ENCODE data around the gene MICAL1.
A peak's percentile ranks its signal among the peaks of the same experiment; 100 is the strongest.

MICAL1 gene

DNA sequence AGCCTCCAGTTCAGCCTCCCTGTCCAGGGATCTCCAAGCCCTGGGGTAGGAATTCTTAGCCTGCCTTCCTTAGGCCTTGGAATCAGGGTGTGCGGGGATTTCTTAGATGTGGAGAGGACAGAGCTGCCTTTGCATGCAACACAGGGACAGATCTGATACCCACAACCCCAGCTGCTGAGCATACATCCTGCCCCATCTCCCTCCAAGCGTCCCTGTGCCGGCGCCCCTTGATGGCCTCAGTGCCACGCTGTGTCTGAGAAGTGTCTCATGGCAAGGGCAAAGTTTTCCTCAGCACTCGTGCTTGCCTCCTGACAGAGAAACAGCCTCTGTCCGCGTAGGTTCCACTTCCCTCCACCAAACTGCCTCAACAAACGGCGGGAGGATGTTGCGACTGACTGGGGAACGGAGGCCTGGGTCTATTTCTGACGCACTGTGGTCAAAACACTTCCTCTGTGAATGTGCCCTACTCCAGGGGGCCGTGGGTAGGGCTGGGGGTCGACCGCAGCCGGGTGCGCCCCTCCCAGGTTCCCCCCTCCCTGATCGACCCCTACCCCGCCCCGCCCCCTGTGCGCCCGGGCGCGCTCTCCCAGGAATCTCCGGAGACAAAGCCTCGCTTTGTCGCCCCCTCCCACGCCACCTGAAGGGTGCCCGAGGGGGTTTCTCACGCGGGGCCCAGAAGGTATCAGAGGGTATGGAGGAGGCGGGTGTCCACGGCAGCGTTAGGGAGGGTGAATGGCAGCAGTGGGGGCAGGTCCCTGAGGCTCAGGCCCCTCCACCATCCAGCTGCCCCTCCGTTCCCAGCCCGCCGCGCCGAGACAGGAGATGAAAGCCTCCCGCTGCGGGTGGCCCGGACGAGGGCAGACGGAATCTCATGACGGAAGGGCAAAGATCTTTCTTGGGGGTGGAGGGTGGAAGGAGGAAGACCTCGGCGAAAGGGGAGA, 806 bp downstream of the MICAL1 start:
- DNase-seq (ENCODE audit: low read depth): peak; percentile 52

DNA sequence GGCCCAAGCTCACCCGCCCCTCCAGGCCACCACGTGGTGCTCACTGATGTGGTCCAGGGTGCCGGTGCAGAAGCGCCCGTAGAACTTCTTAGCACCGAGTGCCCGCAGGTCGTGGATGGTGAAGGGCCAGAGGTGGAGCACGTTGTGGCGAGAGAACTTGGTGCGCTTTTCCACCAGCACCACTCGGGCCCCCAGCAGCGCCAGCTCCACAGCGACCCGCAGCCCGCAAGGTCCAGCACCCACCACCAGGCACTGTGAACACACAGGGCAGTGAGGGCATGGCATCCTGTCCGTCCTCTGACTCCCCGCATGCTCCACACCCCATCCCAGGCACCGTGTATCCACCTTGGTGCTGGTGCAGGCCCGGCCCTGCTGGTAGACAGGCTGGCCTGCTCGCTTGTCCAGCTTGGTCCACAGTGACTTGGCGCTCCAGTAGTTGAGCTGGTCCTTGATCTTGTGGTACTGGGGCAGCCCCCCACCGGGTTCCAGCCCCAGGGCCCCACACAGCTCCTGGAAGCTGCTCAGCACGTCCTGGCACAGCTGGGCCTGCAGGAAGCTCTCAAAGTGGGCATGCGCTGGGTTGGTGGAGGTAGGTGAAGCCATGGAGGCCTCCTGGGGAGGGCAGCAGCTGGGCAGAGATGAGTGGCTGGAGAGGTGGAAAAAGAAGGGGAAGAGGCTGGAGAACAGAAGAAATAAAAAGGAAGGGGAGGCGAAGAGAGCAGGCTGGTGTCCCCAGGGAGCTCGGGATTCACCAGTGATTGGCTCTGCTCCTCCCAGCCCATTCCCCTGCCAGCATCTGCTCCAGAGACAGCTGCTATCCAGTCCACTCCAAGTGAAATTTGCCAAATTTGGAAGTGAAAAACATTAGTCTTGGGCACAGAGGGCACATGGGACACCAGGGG, 1.7 kb downstream of the MICAL1 start:
- no peak for DNase-seq (ENCODE audit: low read depth)

DNA sequence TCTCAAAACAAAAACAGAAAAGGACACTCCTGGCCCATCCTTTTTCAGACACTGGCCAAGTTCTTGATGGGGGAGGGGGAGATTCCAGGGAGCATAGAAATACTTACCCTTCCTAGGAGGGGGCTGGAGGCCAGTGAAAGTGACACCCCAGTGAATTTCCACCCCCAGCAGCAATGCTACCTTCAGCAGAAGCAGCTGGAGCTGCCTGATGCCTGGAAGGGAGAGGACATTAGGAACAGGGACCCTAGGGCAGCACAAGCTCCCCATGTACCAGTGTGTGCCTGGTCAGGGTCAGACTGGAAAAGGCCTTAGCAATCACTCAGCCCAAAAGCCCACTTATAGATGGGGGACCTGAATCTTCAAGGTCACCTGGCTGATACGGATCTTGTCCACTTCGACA, 2.4 kb downstream of the MICAL1 start:
- DNase-seq (ENCODE audit: low read depth): no peak

DNA sequence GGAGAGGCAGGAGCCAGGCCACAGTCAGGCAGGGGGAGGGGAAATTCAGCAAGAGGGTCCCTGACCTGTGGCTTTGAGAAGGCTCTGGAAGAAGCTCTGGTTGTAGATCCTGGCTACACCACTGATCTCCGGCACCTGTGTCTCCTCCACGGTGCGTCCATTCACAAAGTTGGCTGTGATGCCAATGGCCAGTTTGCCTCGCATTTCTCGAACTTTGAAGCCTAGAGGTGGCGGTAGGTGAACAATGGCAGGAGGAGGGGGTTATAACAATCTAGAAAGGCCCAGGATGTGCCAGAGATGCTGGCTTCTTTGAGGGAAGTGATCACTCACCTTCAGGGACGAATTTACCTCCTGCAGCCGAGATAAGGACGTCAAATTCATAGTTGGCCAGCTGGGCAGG, 3.4 kb downstream of the MICAL1 start:
- DNase-seq (ENCODE audit: low read depth): no peak

DNA sequence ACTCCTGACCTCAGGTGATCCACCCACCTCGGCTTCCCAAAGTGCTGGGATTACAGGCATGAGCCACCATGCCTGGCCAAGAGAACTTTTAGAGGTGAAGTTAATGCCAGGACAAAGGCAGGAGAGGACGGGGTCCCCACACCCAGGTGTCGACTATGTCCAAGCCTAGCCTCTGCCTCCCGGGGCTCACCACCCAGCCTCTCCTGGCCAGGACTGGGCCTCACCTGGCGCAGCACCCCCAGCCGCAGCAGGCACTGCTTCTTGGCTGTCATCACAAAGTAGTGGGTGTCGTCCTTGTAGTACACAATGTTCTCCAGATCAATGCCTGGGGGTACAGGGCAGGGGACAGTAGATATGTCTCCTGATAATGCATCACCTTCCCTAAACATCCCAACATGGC, 4.2 kb downstream of the MICAL1 start:
- no peak for DNase-seq (ENCODE audit: low read depth)

DNA sequence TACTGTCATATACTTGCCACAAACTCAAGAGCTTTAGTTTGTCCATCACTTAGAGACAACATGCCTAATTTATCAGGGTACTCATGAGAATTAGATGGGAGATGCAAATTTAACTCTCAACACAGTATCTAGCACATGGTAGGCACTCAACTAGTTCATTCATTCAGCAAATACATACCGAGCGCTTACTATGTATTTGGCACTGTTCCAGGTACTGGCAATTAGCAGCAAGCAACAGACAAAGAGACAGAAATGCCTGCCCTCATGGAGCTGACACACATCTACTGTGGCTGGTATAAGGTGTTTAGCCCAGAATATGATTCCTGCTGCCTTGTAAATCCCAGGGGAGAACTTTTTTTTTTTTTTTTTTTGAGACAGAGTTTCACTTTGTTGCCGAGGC, 4.8 kb downstream of the MICAL1 start:
- no peak for DNase-seq (ENCODE audit: low read depth)

DNA sequence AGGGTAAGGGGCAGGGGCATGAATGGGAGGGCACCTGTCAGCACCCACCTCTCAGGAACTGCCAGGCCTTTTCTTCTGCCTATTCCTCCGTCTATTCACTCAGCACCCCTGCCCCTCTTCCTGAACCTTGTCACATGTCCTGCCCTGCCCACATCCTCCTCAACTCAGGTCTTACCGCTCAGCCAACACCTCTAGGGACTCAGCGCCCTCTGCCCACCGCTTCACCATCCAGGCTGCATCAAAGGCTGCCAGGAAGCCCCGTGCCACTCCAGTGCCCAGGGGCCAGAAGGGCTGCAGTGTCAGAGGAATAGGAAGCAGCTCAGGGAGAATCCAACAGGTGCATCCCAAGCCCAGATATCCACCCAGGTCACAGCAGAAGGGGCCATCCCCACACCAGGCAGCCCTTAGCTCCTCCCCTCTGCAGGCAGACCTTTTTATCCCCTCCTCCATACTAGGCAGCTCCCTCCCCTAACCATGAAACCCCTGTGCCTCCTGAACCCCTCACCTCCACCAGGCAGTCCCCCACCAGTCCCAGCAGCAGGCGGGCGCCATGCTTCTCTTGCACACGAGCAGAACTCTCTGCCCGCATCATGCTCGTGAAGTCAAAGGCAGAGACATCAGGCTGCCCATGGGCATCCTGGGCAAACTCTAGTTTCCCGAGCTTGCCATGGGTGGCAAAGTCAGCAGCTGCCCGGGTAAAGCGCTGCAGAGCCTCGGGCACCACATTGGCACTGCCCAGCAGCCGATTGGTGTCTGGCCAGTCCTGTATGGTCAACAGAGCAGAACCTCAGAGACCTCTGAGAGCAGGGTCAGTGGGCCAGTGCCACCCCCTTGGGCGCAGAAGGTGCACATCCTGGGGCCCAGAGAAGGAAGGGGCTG, 5.5 kb downstream of the MICAL1 start:
- no peak for DNase-seq (ENCODE audit: low read depth)

DNA sequence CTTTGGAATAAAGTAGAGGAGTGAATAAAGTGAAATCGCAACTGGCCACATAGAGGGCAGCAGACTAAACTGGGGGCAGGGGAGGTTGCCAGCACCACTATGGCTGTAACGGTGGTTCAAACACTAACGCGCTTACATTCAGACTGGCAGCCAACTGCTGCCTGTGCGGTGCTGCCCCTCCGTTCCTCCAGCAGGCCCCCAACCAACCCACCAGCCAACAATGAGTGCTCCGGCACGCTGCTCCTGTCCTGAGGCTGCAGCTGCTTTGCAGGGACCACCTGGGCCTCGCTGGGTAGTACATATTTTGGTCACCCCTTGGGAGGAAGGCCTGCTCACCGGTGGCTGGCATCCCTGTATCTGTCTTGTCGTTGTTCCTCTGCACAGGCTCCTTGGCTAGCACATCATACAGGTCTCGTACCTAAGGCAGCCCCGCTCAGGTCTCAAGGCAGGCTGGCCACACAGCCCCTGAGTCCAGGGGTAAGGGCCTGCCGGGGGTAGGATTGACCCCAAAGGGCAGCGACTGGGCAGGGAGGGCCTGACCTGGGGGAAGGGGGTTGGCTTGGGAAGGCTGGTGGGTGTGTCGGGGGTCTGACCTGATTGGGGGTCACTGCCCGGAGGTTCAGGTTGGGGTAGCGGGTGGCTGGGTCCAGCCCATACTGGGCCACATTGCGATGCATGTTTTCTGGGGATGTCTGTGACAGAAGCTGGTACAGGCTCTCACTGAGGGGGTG, 6.3 kb downstream of the MICAL1 start:
- DNase-seq (ENCODE audit: low read depth): no peak

DNA sequence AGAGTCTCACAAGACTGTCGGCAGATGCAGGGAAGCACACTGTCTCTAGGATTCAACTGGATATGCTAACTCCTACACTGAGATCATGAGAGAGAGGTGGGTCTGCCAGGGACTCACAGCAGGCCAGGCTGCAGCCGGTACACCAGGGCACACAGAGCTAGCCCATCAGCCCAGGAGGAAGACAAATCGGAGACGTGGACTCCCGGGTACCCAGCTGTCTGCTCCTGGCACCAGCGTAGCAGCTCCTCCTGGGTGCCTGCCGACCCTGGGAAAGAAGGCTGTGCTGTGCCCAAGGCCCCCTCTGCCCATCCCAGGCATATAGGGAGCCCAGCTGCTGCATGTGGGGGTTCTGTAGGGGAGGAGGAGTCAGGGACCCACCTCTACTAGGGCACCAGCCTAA, 7.0 kb downstream of the MICAL1 start:
- no peak for DNase-seq (ENCODE audit: low read depth)

DNA sequence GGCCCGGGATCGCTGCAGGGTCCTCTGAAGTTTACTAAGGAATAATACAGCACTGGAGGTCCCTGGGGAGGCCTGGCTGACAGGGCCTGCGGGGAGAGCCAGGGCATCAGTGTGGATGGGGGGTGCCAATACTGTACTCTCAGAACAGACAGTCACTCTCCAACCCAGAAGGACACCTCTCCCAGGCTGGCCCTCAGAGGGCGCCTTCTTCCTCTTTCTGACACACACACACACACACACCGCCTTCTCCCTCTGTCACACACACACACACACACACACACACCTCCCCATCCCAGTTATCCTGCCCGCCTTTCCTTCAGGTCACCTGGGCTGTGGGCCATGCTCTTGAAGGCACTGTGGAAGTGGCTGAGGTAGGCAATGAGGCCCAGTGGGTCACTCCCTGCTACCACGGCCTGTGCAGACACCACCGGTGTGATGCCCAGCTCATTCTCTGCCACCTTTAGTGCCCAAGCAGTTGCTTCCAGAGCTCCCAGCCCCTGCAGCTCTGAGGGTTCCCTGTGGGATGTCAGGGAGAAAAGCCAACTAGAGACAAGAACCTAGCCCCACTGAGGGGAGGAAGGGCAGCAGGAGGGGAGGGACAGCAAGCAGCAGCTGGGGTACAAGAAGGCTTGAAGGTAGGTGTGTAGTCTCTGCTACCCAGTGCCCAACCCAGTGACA, 7.6 kb downstream of the MICAL1 start:
- no peak for DNase-seq (ENCODE audit: low read depth)

DNA sequence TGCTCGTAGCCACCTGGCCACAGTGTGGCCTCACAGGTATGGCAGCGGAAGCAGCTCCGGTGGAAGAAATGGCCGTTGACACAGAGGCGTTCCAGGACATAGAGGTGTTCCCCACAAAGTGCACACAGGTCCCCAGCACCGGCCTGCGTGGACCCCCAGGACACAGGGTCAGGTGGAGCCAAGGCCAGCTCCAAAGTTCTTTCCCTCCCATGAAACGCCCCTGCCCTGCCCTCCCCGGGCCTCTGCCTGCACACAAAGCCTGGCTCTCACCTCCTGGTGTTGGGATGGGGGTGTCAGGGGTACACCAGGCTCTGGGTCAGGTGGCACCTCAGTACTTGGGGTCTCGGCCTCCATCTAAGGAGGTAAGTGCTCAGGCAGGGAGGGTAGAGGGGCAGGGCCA, 8.5 kb downstream of the MICAL1 start:
- no peak for DNase-seq (ENCODE audit: low read depth)

DNA sequence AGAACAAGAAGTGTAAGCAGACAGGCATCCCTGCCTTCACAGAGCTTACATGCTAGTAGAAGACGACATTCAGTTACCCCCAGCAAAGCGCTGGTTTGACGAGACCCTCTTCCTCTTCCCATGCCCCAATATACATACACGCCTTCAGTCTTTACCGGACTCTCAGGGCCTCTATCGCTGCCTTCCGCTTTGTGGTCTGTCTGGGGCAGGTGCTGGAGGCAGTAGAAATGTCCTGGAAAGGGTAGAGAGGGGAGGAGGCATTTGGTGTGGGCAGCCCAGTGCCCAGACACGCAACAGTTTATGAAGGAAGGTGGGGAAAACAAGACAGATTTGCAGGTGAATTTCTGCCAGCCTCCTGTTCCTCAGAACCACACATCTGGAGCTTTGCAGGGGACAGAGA, 9.0 kb downstream of the MICAL1 start:
- no peak for DNase-seq (ENCODE audit: low read depth)

DNA sequence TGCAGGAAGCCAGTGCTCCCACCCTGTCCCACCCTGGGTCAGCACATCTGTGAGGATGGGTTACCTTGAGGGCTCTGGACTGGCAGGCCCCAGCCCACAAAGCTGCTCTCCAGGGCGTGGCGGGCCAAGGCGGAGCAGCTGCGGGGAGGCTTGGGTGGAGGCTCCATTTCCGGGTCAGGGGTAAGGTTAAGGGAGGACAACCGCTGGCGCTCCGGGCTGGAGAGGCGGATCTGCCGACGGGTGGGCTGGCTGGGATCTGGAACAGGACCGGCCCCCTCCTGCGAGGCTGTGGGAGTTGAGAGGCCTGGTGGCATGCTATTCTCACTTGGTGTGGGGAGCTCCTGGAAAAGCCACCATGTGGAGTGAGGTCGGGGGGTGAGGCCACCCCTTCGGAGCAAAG, 9.5 kb downstream of the MICAL1 start:
- no peak for DNase-seq (ENCODE audit: low read depth)

DNA sequence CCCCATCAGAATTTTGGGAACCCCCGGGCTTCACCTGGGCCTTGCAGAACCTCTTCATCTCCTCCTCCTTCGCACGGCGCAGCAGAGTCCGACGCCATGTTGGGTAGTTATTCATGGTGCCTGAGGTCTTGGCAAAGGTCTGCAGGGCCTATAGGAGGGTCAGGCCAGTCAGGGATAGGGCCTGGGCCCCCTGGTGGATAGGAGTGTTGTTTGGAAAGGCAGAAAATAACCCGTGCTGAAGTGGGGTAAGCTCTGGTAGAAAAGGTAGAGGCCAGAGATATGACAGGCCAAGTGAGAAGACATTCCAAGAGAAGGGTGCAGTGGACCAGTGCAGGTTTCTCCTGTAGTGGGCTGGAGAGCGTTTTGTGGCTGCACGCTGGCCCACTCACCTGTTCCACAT, 10.2 kb downstream of the MICAL1 start:
- no peak for DNase-seq (ENCODE audit: low read depth)

DNA sequence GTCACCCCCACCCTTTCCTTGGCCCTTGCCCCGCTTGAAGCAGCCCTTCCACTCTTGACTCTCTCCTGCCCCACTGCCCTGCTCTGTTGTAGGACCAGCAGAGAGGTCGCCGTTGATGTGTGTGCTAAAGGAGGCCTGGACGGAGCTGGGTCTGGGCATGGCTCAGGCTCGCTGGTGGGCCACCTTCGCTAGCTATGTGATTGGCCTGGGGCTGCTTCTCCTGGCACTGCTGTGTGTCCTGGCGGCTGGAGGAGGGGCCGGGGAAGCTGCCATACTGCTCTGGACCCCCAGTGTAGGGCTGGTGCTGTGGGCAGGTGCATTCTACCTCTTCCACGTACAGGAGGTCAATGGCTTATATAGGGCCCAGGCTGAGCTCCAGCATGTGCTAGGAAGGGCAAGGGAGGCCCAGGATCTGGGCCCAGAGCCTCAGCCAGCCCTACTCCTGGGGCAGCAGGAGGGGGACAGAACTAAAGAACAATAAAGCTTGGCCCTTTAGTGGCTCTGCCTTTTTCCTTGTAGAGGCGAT, 12.1 kb downstream of the MICAL1 start:
- DNase-seq (ENCODE audit: low read depth): no peak

DNA sequence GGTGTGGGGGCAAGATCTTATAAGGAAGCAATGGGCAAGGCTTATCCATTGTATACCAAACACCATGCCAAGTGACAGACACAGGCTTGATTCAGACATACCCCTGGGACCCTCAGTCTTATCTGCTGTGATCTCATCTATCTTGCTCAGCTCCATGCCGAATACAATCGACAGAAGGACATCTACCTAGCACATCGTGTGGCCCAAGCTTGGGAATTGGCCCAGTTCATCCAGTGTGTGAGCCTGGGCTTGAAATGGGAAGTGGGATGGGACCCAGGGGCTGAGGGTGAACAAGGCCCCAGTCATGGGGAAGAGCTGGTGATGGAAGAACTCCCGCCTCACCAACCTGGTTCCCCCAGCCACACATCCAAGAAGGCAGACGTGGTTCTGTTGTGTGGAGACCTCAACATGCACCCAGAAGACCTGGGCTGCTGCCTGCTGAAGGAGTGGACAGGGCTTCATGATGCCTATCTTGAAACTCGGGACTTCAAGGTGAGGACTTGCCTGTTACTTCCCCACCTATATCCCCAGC, 13.1 kb downstream of the MICAL1 start:
- DNase-seq (ENCODE audit: low read depth): no peak

DNA sequence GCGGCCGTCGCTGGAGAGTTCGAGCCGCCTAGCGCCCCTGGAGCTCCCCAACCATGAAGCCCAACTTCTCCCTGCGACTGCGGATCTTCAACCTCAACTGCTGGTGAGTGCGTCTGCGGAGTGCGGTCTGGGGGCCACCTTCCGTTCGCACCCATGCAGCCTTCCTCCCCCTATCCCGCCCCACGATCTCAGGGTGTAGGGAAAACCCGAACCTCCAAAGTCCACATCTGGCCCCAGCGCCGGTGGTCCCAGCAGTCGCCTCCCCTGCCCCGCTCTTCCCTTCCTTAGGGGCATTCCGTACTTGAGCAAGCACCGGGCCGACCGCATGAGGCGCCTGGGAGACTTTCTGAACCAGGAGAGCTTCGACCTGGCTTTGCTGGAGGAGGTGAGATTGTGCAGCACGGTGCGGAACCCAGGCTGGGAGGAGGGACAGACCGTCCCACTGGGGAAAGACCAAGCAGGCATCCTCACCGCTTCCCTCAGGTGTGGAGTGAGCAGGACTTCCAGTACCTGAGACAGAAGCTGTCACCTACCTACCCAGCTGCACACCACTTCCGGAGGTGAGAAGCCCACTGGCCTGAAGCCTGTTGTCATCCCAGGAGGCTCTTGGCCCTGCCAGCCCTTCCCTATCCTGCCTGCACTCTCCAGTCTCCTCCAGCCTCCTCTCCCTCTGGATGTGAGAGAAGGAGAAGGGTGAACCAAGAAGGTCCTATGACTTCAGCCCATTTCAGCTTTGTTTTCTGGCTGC, 14.3 kb downstream of the MICAL1 start:
- DNase-seq (ENCODE audit: low read depth): no peak

DNA sequence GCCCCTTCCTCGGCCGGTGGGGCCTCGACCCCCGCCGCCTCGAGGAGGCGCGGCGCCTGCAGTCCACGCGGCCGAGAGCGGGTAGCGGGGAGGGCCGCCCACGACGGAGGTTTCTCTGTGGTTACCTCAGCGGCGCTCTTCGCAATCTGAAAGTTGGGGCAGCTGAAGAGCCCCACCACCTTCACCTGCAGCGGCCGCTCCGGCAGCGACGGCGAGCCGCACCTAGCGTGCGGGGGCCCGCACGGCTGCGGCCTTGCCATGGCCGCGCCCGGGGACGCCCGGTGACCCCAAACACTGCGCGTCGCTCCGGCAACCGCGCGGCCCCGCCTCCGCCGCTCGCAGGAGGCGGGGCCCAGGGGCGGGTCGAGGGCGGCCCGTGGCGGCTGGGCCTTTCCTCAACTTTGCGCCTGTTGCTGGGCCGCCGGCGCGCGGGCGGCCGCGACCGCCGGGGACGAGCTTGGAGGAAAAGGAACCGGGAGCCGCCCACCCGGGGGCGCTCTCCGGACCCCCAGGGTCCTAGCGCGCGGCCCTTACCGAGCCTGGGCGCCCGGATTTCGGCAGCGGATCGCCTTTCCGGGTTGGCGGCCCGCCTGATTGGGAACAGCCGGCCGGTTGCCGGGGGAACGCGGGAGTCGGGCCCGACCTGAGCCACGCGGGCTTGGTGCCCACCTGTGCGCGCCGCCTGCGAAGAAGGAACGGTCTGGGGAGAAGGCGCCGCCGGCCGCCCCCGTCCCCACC, 15.1 kb downstream of the MICAL1 start, which contains the start of the genes PPIL6 and SMPD2:
Gene PPIL6, minus strand, starts transcription at position 298 of the 738 bp plus-strand sequence. Its CDS starts 38 bp downstream, at position 260.
Gene SMPD2, plus strand, starts transcription at position 394 of the 738 bp plus-strand sequence. CDS start 398 bp downstream, outside the sequence.
- peak; percentile 69 for DNase-seq (ENCODE audit: low read depth)

All from stimulated activated CD8-positive, alpha-beta memory T cell treated with anti-CD3 and anti-CD28 coated beads, Interleukin-4, amount 100 ng/mL, for 24 hours (primary cell).